SJSA1 (cell line): ENCODE data around the gene POU6F2. TPM values are rescaled to one million over a fixed set of nuclear protein-coding genes. Genes with fewer than 3 reads are reported as not detected.

Experiments
- DNase-seq, 2 experiments: peaks; one replicate each; pipeline ENCODE4 v3.0.0-alpha.2; 2015 to 2020; ENCODE audit warnings: low spot score in 2 of 2, low read depth in 1 of 2
- H3K27ac ChIP-seq: fragments of 250-450 bp; sonication (Bioruptor Pico); 2 replicates; pipeline ENCODE4 v1.5.1; 2020; ENCODE audit warnings: mild to moderate bottlenecking, moderate library complexity
- H3K27me3 ChIP-seq: fragments of 250-450 bp; sonication (Bioruptor Pico); replicated peaks from 2 replicates; pipeline ENCODE4 v1.5.1; 2020; ENCODE audit warnings: mild to moderate bottlenecking, moderate library complexity
- H3K36me3 ChIP-seq: fragments of 250-450 bp; sonication (Bioruptor Pico); 2 replicates; pipeline ENCODE4 v1.5.1; 2020; ENCODE audit warnings: mild to moderate bottlenecking
- H3K4me1 ChIP-seq: fragments of 250-450 bp; sonication (Bioruptor Pico); replicated peaks from 2 replicates; pipeline ENCODE4 v1.6.1; 2021; ENCODE audit warnings: mild to moderate bottlenecking
- H3K4me3 ChIP-seq: fragments of 250-450 bp; sonication (Bioruptor Pico); 2 replicates; pipeline ENCODE4 v1.5.1; 2020; ENCODE audit warnings: mild to moderate bottlenecking
- H3K9me3 ChIP-seq: fragments of 250-450 bp; sonication (Bioruptor Pico); replicated peaks from 2 replicates; pipeline ENCODE4 v1.5.1; 2020; ENCODE audit warnings: mild to moderate bottlenecking
- total RNA-seq: library from RNA; depleted of rRNA; stranded (reverse); fragments of >200 nt; shearing (Covaris generic); gene quantifications from 2 replicates; pipeline ENCODE4 v1.2.3, GENCODE V29; 2014; rRNA removed

Gene POU6F2
- total RNA-seq, 1 experiment from 2014 or later: not detected

GRCh38 chr7:39507866-39508551 is 530.3 kb downstream of the POU6F2 start:
- no peak for DNase-seq
- Histone ChIP-seq H3K9me3 (no peaks in the 10 kb centered on the region), H3K27me3 (no peaks in the 10 kb centered on the region)

GRCh38 chr7:39509436-39509835 is 531.7 kb downstream of the POU6F2 start:
- H3K36me3 ChIP-seq: no peaks in the 10 kb centered on the region
- H3K9me3 ChIP-seq: no peaks in the 10 kb centered on the region
- no peak for DNase-seq
- no peaks in the 10 kb centered on the region for H3K27me3 ChIP-seq
- H3K4me3 ChIP-seq: no peak overlapping the region
- 0 out of 2 replicates have a peak, but pooled peaks cover 3% of the 10 kb centered on the region for H3K4me1 ChIP-seq
- H3K27ac ChIP-seq: no peak overlapping the region

More at GRCh38 chr7:39507866-39508551, 530.3 kb downstream of the POU6F2 start:
- Histone ChIP-seq H3K36me3 (no peaks in the 10 kb centered on the region), H3K4me1 (0 out of 2 replicates have a peak, but pooled peaks cover 3% of the 10 kb centered on the region), H3K27ac (no peak overlapping the region), H3K4me3 (no peak overlapping the region)

- Histone ChIP-seq H3K36me3 (no peaks in the 10 kb centered on the region), H3K4me1 (0 out of 2 replicates have a peak, but pooled peaks cover under 1% of the 10 kb centered on the region)
Observed at GRCh38 chr7:39509912-39510311, 532.2 kb downstream of the POU6F2 start.

GRCh38 chr7:39510864-39511354 is 533.2 kb downstream of the POU6F2 start:
- no peak for DNase-seq
- Histone ChIP-seq H3K36me3 (no peaks in the 10 kb centered on the region), H3K27me3 (no peaks in the 10 kb centered on the region; the same call in 1 of the 2 replicates), H3K4me3 (no peak overlapping the region), H3K27ac (no peak overlapping the region), H3K9me3 (no peaks in the 10 kb centered on the region), H3K4me1 (no peaks in the 10 kb centered on the region)

More at GRCh38 chr7:39509912-39510311, 532.2 kb downstream of the POU6F2 start:
- H3K27me3 ChIP-seq: no peaks in the 10 kb centered on the region
- no peak for DNase-seq
- H3K4me3 ChIP-seq: no peak overlapping the region
- H3K9me3 ChIP-seq: no peaks in the 10 kb centered on the region
- no peak overlapping the region for H3K27ac ChIP-seq

GRCh38 chr7:39515534-39516228 is 538.0 kb downstream of the POU6F2 start:
- H3K9me3 ChIP-seq: no peaks in the 10 kb centered on the region
- peaks cover 2% of the 10 kb centered on the region; the same call in 1 of the 2 replicates for H3K27me3 ChIP-seq
- no peak overlapping the region for H3K27ac ChIP-seq
- no peaks in the 10 kb centered on the region for H3K4me1 ChIP-seq
- no peak for DNase-seq
- H3K36me3 ChIP-seq: no peaks in the 10 kb centered on the region
- no peak overlapping the region for H3K4me3 ChIP-seq

- Histone ChIP-seq H3K4me3 (no peak overlapping the region), H3K27ac (no peak overlapping the region), H3K27me3 (peaks cover 2% of the 10 kb centered on the region; the same call in 1 of the 2 replicates), H3K9me3 (no peaks in the 10 kb centered on the region), H3K36me3 (no peaks in the 10 kb centered on the region), H3K4me1 (no peaks in the 10 kb centered on the region)
- no peak for DNase-seq
Observed at GRCh38 chr7:39516498-39516897, 538.8 kb downstream of the POU6F2 start.

GRCh38 chr7:39517240-39517639 is 539.5 kb downstream of the POU6F2 start:
- peaks cover 2% of the 10 kb centered on the region; the same call in 1 of the 2 replicates for H3K27me3 ChIP-seq
- no peaks in the 10 kb centered on the region for H3K4me1 ChIP-seq
- no peak overlapping the region for H3K27ac ChIP-seq
- H3K36me3 ChIP-seq: no peaks in the 10 kb centered on the region
- H3K9me3 ChIP-seq: no peaks in the 10 kb centered on the region
- no peak overlapping the region for H3K4me3 ChIP-seq
- DNase-seq: no peak

Other genes starting within 250 kb of the POU6F2 start
- gene VPS41, start 68.7 kb upstream of the POU6F2 start, total RNA-seq: 36.0 and 96.4 TPM in 2 replicates